OCI-LY1 (cell line): ENCODE results near the gene RASSF9.

Source experiments
- CTCF ChIP-seq: fragments of 200-600 bp; sonication (generic), shearing (Covaris generic); IDR thresholded peaks from 2 replicates; pipeline ENCODE4 v1.5.1; 2017; ENCODE audit warnings: mild to moderate bottlenecking, antibody characterized with exemption, low read length, moderate library complexity, mixed read lengths
- EZH2 ChIP-seq: fragments of 200-600 bp; sonication (generic), shearing (Covaris generic); IDR thresholded peaks from 2 replicates; pipeline ENCODE4 v1.8.0; 2017; ENCODE audit warnings: borderline replicate concordance, mixed run types, mild to moderate bottlenecking, antibody characterized with exemption, low read length, moderate library complexity, mixed read lengths

- TF ChIP-seq EZH2 (no peak), CTCF (no peak)
Observed at GRCh38 chr12:85784096-85784720, 52.0 kb downstream of the RASSF9 start.
